Ascending aorta (tissue), 2 donors: ENCODE measurements around the gene TTC39A. TPM values are rescaled to one million over a fixed set of nuclear protein-coding genes. Genes with fewer than 3 reads are reported as not detected.

Experiments used
- DNase-seq, 2 donors: peaks; one replicate each; pipeline ENCODE4 v3.0.0-alpha.2; 2019; ENCODE audit warnings: low spot score in 2 of 2
- H3K27ac ChIP-seq, 2 donors: fragments of 200-600 bp; sonication (generic); one replicate each; pipeline ENCODE4 v1.5.1; 2016 to 2017; ENCODE audit warnings: mild to moderate bottlenecking in 1 of 2
- H3K27me3 ChIP-seq: fragments of 200-600 bp; sonication (generic); one replicate; pipeline ENCODE4 v1.5.1; 2017
- H3K36me3 ChIP-seq, 2 donors: fragments of 200-600 bp; sonication (generic); one replicate each; pipeline ENCODE4 v1.5.1; 2016
- H3K4me1 ChIP-seq, 2 donors: fragments of 200-600 bp; sonication (generic); one replicate each; pipeline ENCODE4 v1.5.1; 2016 to 2017; ENCODE audit warnings: mild to moderate bottlenecking in 1 of 2
- H3K4me3 ChIP-seq, 2 donors: fragments of 200-600 bp; sonication (generic); one replicate each; pipeline ENCODE4 v1.5.1; 2016 to 2017; ENCODE audit warnings: mild to moderate bottlenecking in 1 of 2
- H3K9me3 ChIP-seq, 2 donors: fragments of 200-600 bp; sonication (generic); one replicate each; pipeline ENCODE4 v1.5.1; 2016
- CTCF ChIP-seq, 3 experiments: fragments of 200-600 bp in 2 of 3; fragments of 450-650 bp in 1 of 3; sonication (generic) in 2 of 3; IDR thresholded peaks; one replicate each; pipeline ENCODE4 v1.5.1; 2016 to 2019; ENCODE audit warnings: antibody characterized with exemption in 3 of 3, mild to moderate bottlenecking in 1 of 3, moderate library complexity in 1 of 3
- intact Hi-C: fragments of 100-400 bp; cut with DNase I; formaldehyde crosslinking; loops from one replicate; pipeline ENCODE4 v1.15.1; 2023
- total RNA-seq: library from RNA; depleted of rRNA; stranded (reverse); fragments of >200 nt; gene quantifications from one replicate; pipeline ENCODE4 v1.1.0, GENCODE V29; 2016

The TTC39A gene
- total RNA-seq, 1 donor from 2014 or later = not detected

GRCh38 chr1:51317798-51318197 is 12.6 kb downstream of the TTC39A start:
- Histone ChIP-seq H3K4me1 (peaks cover 2 to 3% of the 10 kb centered on the region in 2 donors), H3K9me3 (no peaks in the 10 kb centered on the region), H3K27ac (no peak overlapping the region), H3K36me3 (no peaks in the 10 kb centered on the region), H3K27me3 (no peaks in the 10 kb centered on the region), H3K4me3 (no peak overlapping the region)
- DNase-seq = no peak
- no peak for TF ChIP-seq CTCF (IDR thresholded peaks at IDR 0.05)
- intact Hi-C loops = no loop called here

GRCh38 chr1:51316846-51317120 is 13.6 kb downstream of the TTC39A start:
- intact Hi-C loops = no loop called here
- H3K27me3 ChIP-seq = no peaks in the 10 kb centered on the region
- no peaks in the 10 kb centered on the region for H3K36me3 ChIP-seq
- TF ChIP-seq CTCF (IDR thresholded peaks at IDR 0.05) = no peak
- no peak overlapping the region for H3K4me3 ChIP-seq
- peaks cover 2 to 3% of the 10 kb centered on the region in 2 donors for H3K4me1 ChIP-seq
- H3K9me3 ChIP-seq = no peaks in the 10 kb centered on the region
- no peak overlapping the region for H3K27ac ChIP-seq
- DNase-seq = no peak

GRCh38 chr1:51316113-51316845 is 14.1 kb downstream of the TTC39A start:
- no peak for DNase-seq
- intact Hi-C loops = no loop called here
- no peaks in the 10 kb centered on the region for H3K9me3 ChIP-seq
- TF ChIP-seq CTCF (IDR thresholded peaks at IDR 0.05) = no peak
- H3K4me3 ChIP-seq = no peak overlapping the region
- H3K4me1 ChIP-seq = peaks cover 2 to 3% of the 10 kb centered on the region in 2 donors
- no peaks in the 10 kb centered on the region for H3K36me3 ChIP-seq
- H3K27ac ChIP-seq = no peak overlapping the region
- no peaks in the 10 kb centered on the region for H3K27me3 ChIP-seq

- peaks cover 2 to 3% of the 10 kb centered on the region in 2 donors for H3K4me1 ChIP-seq
- no peak overlapping the region for H3K27ac ChIP-seq
- intact Hi-C loops = no loop called here
- TF ChIP-seq CTCF (IDR thresholded peaks at IDR 0.05) = no peak
- no peak for DNase-seq
- no peak overlapping the region for H3K4me3 ChIP-seq
- no peaks in the 10 kb centered on the region for H3K36me3 ChIP-seq
- no peaks in the 10 kb centered on the region for H3K9me3 ChIP-seq
- H3K27me3 ChIP-seq = no peaks in the 10 kb centered on the region
Observed at GRCh38 chr1:51314974-51315373, 15.4 kb downstream of the TTC39A start.

GRCh38 chr1:51313961-51314777 is 16.2 kb downstream of the TTC39A start:
- no peak for DNase-seq
- no peak for TF ChIP-seq CTCF (IDR thresholded peaks at IDR 0.05)
- H3K27ac ChIP-seq = peak overlapping the region; percentile 27 to 32
- H3K4me3 ChIP-seq = no peak overlapping the region
- intact Hi-C loops = no loop called here
- no peaks in the 10 kb centered on the region for H3K27me3 ChIP-seq
- H3K36me3 ChIP-seq = no peaks in the 10 kb centered on the region
- H3K4me1 ChIP-seq = peaks cover 2 to 3% of the 10 kb centered on the region in 2 donors
- no peaks in the 10 kb centered on the region for H3K9me3 ChIP-seq
